HG03095 (cell line): ENCODE results near the gene APOBEC3F.
"Not testable (repeated sequence)": the region's sequence is repeated elsewhere in the genome, so short reads cannot be mapped to it uniquely, and the experiment has no call there.

Source experiments
- ATAC-seq: cut with Tn5 transposase; IDR thresholded peaks from one replicate; pipeline ENCODE4 v1.9.1; 2021; ENCODE audit warnings: moderate library complexity; ENCODE audit not compliant: unreplicated experiment

APOBEC3F gene

DNA sequence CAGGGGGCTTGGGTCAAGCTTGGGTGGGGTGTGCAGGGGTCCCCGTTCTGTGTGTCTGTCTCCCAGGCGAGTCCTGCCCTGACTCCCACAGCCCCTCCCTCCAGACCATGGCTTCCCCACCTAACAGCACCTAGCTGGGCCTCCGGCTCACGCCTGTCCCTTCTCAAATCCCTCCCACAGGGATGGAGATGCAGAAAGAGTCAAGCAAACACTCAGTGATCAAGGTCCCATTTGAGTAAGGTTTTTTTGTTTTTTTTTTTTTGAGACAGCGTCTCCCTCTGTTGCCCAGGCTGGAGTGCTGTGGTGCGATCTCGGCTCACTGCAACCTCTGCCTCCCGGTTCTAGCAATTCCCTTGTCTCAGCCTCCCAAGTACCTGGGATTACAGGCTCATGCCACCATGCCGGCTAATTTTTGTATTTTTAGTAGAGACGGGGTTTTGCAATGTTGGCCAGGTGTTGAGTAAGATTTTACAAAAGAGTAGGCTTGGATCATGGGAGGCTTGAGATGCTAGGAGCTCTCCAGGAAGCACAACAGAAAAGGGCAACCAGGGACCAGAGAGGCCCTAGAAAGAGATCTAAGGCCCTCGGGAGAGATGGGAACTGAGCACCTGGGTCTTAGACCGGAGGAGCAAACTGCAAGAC, 14.0 kb upstream of the APOBEC3F start:
- ATAC-seq = no peak

DNA sequence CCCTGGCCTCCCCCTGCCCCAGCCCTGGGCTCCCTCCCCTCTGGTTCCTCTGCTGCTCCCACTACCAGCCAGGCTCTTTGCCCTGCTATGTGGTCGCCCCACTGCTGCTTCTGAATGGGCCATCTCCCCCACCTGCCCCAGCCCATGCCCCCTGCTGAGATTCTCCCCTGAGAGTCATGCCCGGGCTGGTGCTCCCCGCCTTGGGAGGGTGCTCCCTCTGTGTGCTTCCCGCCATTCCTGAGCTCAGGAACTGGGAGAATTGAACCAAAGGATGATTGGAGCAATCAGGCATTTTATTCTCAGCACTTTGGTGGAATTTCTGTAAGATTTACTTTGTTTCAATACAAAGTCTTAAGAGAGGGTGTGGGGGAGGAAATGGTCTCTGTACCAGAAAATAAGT, 12.9 kb upstream of the APOBEC3F start:
- ATAC-seq = no peak

DNA sequence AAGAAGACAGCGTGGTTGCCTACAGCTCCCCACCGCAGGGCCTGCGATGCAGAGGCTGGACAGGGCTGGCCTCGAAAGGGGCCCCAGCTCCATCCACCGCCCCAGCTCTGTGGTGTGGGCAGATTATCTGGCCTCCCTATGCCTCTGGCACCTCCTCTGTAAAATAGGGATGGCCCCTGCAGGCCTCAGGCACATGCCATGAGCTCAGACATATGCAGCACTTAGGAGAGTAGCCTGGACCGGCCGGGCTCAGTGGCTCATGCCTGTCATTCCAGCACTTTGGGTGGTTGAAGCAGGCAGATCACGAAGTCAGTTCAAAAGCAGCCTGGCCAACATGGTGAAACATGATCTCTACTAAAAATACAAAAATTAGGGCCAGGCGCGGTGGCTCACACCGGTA, 12.4 kb upstream of the APOBEC3F start:
- no peak for ATAC-seq

DNA sequence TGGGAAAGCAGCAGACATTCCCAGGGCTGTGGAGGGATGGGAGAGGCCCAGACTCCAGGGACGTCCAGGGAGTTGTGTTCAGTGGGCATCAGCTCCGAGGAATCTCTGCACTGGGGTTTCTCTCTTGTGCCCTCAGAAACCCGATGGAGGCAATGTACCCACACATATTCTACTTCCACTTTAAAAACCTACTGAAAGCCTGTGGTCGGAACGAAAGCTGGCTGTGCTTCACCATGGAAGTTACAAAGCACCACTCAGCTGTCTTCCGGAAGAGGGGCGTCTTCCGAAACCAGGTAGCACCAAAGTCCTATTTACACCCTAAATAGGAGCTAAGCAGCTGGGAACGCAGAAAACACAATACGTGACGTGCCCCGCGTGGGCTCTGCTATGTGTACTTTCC, 11.4 kb upstream of the APOBEC3F start:
- ATAC-seq = no peak

DNA sequence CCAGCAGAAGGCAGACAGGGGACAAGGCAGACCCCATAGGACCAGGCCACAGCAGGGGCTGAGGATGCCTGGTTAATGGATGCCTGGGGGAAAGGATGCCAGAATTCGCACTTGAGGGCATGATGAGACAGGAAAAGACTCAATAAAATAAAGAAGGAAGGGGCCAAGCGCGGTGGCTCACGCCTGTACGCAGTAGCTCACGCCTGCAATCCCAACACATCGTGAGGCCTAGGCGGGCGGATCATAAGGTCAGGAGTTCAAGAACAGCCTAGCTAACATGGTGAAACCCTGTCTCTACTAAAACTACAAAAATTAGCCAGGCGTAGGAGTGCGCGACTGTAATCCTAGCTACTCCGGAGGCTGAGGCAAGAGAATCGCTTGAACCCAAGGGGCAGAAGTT, 10.0 kb upstream of the APOBEC3F start:
- ATAC-seq = no peak

DNA sequence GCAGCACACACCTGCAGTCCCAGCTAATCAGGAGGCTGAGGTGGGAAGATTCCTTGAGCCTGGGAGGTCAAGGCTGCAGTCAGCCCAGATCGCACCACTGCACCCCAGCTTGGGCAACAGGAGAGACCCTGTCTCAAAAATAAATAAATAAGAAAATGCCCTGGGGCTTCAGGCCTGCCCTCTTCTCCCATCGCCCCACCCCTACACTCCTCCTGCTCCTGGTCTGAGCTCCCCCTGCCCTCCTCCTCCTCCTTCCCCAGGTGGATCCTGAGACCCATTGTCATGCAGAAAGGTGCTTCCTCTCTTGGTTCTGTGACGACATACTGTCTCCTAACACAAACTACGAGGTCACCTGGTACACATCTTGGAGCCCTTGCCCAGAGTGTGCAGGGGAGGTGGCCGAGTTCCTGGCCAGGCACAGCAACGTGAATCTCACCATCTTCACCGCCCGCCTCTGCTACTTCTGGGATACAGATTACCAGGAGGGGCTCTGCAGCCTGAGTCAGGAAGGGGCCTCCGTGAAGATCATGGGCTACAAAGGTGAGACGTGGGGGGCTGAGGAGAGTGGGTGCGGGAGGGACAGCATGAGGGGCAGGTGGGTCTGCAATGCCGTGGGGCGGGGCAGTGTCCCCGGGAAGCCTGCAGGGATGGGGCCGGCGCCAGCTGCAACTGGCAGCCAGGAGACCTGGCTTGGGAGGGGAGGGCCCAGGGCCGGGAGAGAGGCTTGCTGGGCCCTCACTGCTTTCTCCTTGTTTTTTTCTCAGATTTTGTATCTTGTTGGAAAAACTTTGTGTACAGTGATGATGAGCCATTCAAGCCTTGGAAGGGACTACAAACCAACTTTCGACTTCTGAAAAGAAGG, 9.0 kb upstream of the APOBEC3F start:
- ATAC-seq = not testable (repeated sequence)

DNA sequence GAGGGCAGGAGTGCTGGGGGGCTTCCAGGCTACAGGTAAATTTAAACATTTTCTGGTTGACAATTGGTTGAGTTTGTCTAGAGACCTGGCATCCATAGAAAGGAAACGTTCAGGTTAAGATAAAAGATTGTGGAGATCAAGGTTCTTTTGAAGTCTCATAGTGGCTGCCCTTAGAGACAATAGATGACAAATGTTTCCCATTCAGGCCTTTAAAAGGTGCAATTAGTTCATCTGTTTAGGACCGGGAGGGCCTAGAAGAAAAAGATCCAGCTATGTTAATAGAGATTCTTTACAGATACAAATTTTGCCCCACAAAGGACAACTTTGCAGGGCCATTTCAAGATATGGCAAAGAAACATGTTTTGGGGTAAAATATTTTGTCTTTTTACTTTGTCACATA, 3.6 kb upstream of the APOBEC3F start:
- ATAC-seq = not testable (repeated sequence)

DNA sequence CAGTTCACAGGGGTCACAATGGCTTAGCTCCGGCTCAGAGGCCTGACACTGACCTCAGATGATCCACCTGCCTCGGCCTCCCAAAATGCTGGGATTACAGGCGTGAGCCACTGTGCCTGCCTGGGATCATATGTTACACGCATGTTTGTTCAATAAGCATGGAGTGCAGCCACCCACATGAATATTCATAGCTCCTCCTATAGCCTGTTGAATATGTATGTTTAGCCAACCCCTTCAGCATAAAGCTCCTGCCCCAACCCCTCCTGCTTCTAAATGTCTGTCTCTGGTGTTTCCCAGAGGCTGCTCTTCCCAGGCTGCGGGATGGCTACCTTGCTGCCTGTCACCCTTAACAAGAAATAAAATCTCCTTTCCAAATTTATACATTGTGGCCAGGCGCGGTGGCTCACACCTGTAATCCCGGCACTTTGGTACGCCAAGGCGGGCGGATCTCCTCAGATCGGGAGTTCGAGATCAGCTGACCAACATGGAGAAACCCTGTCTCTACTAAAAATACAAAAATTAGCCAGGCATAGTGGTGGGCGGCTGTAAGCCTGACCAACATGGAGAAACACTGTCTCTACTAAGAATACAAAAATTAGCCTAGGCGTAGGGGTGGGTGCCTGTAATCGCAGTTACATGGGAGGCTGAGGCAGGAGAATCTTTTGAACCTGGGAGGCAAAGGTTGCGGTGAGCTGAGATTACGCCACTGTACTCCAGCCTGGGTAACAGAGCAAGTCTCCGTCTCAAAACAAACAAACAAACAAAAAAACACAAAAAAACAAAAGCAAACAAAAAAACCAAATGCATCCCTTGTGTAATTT, 1.1 kb upstream of the APOBEC3F start:
- no peak for ATAC-seq

DNA sequence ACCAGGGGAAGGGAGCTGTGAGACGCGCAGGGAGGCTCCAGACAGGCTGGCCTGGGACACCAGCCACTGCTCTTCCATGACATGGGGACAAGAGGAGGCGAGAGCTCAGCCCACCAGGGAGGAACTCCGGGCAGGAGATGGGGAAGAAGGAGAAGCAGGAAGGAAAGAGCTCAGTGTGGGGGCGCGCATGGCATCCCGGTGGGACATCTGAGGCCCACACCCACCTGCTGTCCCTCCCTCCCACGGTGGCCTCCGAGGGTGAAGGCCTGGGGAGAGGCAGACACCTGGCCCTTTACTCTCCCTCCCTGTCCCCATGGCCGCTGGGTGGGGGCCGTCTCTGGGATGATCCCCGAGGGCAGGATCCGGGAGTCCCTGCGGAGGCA, 518 bp upstream of the APOBEC3F start:
- ATAC-seq = not testable (repeated sequence)

DNA sequence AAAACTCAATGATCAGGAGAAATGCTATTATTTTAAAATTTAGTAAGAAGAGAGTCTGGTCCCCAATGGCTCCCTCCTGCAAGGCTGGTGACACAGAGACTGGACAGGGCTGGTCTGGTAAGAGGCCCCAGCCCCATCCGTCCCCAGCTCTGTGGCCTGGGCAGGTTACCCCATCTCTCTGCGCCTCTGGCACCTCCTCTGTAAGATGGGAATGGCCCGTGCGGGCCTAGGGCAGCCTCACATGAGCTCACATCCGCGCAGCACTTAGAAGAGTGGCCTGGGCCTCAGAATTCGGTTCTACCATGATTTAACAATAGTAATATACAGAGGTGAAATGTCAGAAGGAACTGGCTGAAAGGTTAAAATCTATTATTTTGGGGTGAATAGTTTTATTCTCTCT, 1.2 kb downstream of the APOBEC3F start:
- no peak for ATAC-seq

DNA sequence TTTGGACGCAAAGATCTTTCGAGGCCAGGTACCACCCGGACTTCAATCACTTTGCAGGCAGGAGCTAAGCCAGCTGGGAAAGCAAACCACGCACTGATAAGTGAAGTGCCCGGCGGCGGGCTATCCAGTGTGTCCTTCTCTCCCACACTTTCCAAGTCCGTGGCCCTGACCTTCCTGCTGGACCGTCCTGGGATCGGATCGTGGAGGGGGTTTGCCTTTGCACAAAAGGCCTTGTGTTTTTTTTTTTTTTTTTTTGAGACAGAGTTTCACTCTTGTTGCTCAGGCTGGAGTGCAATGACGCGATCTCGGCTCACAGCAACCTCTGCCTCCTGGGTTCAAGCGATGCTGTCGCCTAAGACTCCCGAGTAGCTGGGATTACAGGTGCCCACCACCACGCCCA, 2.4 kb downstream of the APOBEC3F start:
- not testable (repeated sequence) for ATAC-seq

DNA sequence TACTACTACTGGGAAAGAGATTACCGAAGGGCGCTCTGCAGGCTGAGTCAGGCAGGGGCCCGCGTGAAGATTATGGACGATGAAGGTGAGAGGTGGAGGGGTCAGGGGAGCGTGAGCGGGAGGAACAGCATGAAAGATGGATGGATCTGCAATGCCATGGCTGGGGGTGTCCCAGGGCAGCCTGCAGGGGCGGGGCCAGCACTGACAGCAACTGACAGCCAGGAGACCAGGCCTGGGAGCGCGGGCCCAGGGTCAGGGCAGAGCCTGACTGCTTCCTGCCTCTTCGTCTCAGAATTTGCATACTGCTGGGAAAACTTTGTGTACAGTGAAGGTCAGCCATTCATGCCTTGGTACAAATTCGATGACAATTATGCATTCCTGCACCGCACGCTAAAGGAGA, 4.5 kb downstream of the APOBEC3F start:
- not testable (repeated sequence) for ATAC-seq

DNA sequence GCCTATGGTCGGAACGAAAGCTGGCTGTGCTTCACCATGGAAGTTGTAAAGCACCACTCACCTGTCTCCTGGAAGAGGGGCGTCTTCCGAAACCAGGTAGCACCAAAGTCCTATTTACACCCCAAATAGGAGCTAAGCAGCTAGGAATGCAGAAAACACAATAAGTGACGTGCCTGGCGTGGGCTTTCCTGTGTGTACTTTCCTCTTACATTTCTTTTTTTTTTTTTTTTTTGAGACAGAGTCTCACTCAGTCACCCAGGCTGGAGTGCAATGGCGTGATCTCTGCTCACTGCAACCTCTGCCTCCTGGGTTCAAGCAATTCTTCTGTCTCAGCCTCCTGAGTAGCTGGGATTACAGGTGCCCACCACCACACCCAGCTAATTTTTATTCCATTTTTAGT, 8.8 kb downstream of the APOBEC3F start:
- not testable (repeated sequence) for ATAC-seq

DNA sequence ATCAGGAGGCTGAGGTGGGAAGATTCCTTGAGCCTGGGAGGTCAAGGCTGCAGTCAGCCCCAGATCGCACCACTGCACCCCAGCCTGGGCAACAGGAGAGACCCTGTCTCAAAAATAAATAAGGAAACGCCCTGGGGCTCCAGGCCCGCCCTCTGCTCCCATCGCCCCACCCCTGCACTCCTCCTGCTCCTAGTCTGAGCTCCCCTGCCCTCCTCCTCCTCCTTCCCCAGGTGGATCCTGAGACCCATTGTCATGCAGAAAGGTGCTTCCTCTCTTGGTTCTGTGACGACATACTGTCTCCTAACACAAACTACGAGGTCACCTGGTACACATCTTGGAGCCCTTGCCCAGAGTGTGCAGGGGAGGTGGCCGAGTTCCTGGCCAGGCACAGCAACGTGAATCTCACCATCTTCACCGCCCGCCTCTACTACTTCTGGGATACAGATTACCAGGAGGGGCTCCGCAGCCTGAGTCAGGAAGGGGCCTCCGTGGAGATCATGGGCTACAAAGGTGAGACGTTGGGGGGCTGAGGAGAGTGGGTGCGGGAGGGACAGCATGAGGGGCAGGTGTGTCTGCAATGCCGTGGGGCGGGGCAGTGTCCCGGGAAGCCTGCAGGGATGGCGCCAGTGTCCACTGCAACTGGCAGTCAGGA, 11.3 kb downstream of the APOBEC3F start:
- not testable (repeated sequence) for ATAC-seq

DNA sequence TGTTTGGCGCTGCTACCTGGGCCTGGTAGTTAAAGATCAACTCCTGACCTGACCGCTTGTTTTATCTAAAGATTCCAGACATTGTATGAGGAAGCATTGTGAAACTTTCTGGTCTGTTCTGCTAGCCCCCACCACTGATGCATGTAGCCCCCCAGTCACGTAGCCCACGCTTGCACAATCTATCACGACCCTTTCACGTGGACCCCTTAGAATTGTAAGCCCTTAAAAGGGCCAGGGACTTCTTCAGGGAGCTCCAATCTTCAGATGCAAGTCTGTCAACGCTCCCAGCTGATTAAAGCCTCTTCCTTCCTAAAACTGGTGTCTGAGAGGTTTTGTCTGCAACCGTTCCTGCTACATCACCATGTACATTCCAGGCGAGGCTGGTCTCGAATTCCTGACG, 15.0 kb downstream of the APOBEC3F start:
- no peak for ATAC-seq

DNA sequence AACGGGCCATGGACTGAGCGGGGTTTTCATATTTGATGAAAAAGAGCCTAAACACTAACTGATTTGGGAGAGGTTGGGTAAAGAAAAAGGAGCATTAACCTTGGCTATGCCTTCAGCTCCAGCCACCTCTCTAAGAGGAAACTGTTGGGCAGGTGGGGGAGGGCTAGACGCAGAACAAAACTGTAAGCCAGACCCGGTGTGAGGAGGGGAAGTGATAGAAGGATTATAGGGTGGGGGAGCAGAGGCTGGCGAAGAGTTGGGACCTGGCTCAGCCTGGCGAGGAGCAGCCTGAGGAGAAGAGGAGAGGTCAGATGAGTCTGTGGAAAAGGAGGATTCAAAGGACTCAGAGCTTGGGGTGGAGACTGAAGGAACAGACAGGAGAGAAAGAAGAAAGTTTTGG, 20.6 kb downstream of the APOBEC3F start:
- not testable (repeated sequence) for ATAC-seq

DNA sequence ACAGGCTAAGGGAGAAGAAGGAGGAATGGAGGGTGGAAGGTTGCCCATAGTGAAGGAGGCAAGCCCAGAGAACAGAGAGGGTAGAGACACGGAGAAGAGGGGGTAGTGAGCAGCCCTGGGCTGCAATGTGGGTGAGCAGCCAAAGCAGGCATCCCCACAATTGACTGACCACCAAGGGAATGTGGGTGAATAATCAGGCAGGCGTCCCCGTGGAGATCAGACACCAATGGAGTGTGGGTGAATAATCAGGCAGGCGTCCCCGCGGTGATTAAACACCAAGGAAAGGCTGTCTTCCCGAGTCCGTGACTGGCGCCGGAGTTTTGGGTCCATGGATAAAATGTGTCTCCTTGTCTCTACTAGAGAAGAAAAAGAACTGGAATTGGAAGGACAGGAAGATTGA, 21.3 kb downstream of the APOBEC3F start:
- ATAC-seq = not testable (repeated sequence)

DNA sequence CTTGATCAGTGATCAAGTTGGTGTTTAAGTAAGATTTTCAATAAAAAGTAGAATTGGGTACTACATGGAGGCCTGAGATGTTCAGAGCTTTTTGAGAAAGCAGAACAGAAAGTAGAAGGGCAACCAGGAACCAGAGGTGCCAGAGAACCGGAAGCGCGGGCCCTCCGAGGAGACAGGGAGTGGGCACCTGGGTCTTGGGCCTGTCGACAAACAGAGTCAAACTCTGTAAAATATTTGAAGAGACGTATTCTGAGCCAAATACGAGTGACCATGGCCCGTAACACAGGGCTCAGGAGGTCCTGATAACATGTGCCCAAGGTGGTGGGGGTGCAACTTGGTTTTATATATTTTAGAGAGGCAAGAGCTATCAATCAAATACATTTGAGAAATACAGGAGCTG, 23.2 kb downstream of the APOBEC3F start:
- not testable (repeated sequence) for ATAC-seq

DNA sequence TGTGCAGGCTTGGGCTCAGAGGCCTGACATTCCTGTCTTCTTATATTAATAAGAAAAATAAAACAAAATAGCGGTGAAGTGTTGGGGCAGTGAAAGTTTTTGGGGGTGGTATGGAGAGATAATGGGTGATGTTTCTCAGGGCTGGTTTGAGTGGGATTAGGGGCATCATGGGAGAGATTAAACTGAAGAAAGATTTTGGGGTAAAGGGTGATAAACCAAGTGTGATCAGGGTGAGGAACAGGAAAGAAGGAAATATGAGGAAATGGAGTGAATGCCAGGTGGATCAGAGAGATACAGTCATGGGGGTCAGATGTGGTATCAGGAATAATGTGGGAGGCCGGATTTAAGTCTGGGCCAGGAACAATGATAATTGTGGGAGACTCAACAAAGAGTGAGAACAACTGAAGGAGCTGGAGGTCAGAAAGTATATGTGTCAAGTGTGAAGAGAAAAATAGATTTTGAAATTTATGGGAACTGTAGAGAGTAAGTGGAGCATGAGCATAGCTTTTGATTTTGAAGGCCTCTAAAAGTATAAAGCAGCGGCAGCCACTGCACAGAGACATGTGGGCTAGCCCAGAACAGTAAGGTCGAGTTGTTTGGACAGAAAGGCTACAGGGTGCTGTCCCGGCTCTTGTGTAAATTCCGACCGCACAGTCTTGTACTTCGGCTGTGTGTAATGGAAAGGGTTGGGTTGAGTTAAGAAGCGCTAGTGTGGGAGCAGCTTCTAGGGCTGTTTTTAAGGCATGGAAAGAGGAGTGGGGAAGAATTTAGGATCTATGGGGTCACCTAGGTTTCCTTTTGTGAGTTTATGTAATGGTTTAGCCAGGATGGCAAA, 26.0 kb downstream of the APOBEC3F start:
- ATAC-seq = peak; percentile 44
